GM18517 (cell line): ENCODE data around the gene CCNY.

Experiments used
- ATAC-seq: cut with Tn5 transposase; IDR thresholded peaks from one replicate; pipeline ENCODE4 v1.9.1; 2021; ENCODE audit warnings: mild to moderate bottlenecking, moderate library complexity; ENCODE audit not compliant: unreplicated experiment

The CCNY gene

GRCh38 chr10:35545878-35546590 is 209.7 kb downstream of the CCNY start:
- ATAC-seq: no peak

GRCh38 chr10:35546824-35547225 is 210.5 kb downstream of the CCNY start:
- ATAC-seq: no peak

- no peak for ATAC-seq
These were observed 216.5 kb downstream of the CCNY start for GRCh38 chr10:35552650-35553342.

- ATAC-seq: no peak
These were observed 217.7 kb downstream of the CCNY start for GRCh38 chr10:35554036-35554435.

GRCh38 chr10:35554461-35555056 is 218.2 kb downstream of the CCNY start:
- ATAC-seq: peak; percentile 76

- no peak for ATAC-seq
These were observed 219.9 kb downstream of the CCNY start for GRCh38 chr10:35555962-35556930.

GRCh38 chr10:35558276-35558675 is 222.0 kb downstream of the CCNY start:
- no peak for ATAC-seq

- no peak for ATAC-seq
These were observed 223.1 kb downstream of the CCNY start for GRCh38 chr10:35559416-35559815.

- ATAC-seq: no peak
These were observed 225.4 kb downstream of the CCNY start for GRCh38 chr10:35561715-35562114.

- no peak for ATAC-seq
These were observed 226.1 kb downstream of the CCNY start for GRCh38 chr10:35562427-35562826.

GRCh38 chr10:35563261-35563891 is 227.1 kb downstream of the CCNY start:
- no peak for ATAC-seq

- ATAC-seq: no peak
These were observed 228.1 kb downstream of the CCNY start for GRCh38 chr10:35564341-35564968.

GRCh38 chr10:35565602-35566081 is 229.3 kb downstream of the CCNY start:
- ATAC-seq: no peak

- no peak for ATAC-seq
These were observed 231.6 kb downstream of the CCNY start for GRCh38 chr10:35567951-35568350.

- ATAC-seq: no peak
These were observed 232.2 kb downstream of the CCNY start for GRCh38 chr10:35568483-35569015.

- no peak for ATAC-seq
These were observed 232.9 kb downstream of the CCNY start for GRCh38 chr10:35569111-35569707.

GRCh38 chr10:35569836-35570235 is 233.5 kb downstream of the CCNY start:
- ATAC-seq: no peak

- ATAC-seq: no peak
These were observed 234.1 kb downstream of the CCNY start for GRCh38 chr10:35570397-35570796.

GRCh38 chr10:35572583-35572982 is 236.3 kb downstream of the CCNY start:
- no peak for ATAC-seq
